Measurements from ENCODE around the gene PNMA6A. TPM values are rescaled to one million over a fixed set of nuclear protein-coding genes. Genes with fewer than 3 reads are reported as not detected.
A peak's percentile ranks its signal among the peaks of the same experiment; 100 is the strongest.
"Not testable (repeated sequence)": the region's sequence is repeated elsewhere in the genome, so short reads cannot be mapped to it uniquely, and the experiment has no call there.

The PNMA6A gene
- polyA plus RNA-seq (ENCODE audit: insufficient read length in 10 of 10), result 1 to 10 TPM in 9 of 10 donors, under 1 TPM in 1; 0.91 to 3.6 (median 2.4) TPM
- long read RNA-seq, donor 1, partial matches to known transcripts, result 0 of 2 reads
- long read RNA-seq, donor 1, other reads (novel, unspliced or antisense), result 0 of 2 reads
- long read RNA-seq, donor 2, partial matches to known transcripts, result 0 of 1 reads
- long read RNA-seq, donor 2, other reads (novel, unspliced or antisense), result 0 of 1 reads
- long read RNA-seq, donor 3, result 0 reads
- long read RNA-seq, donor 4, result 0 reads
- long read RNA-seq, donor 5, result 0 reads
- long read RNA-seq, donor 6, partial matches to known transcripts, result 0 of 1 reads
- long read RNA-seq, donor 6, other reads (novel, unspliced or antisense), result 0 of 1 reads
- long read RNA-seq, donor 7, partial matches to known transcripts, result 0 of 1 reads
- long read RNA-seq, donor 7, other reads (novel, unspliced or antisense), result 0 of 1 reads
- long read RNA-seq, donor 8, partial matches to known transcripts, result 0 of 1 reads
- long read RNA-seq, donor 8, other reads (novel, unspliced or antisense), result 0 of 1 reads
- long read RNA-seq, donor 9, result 0 reads

- DNase-seq, result not testable (repeated sequence)
Measured at GRCh38 chrX:153071909-153072583, at the start of gene PNMA6A. Gene PNMA6A, plus strand, starts transcription at chrX:153072454. Its CDS starts 609 bp downstream, at chrX:153073063.

- DNase-seq, result not testable (repeated sequence)
Measured at GRCh38 chrX:153026501-153026900, 45.8 kb upstream of the PNMA6A start.

- DNase-seq, result not testable (repeated sequence)
Measured at GRCh38 chrX:153028487-153028886, 43.8 kb upstream of the PNMA6A start.

GRCh38 chrX:153029162-153029561 lies 43.1 kb upstream of the PNMA6A start:
- no peak for DNase-seq

- DNase-seq, result no peak
Measured at GRCh38 chrX:153029875-153030274, 42.4 kb upstream of the PNMA6A start.

- DNase-seq, result no peak
Measured at GRCh38 chrX:153030801-153031200, 41.5 kb upstream of the PNMA6A start.

GRCh38 chrX:153032397-153033118 lies 39.7 kb upstream of the PNMA6A start:
- peak; percentile 33 to 77 (median 63) for DNase-seq

- no peak for DNase-seq
Measured at GRCh38 chrX:153049093-153049492, 23.2 kb upstream of the PNMA6A start.

- no peak for DNase-seq
Measured at GRCh38 chrX:153052534-153052933, 19.7 kb upstream of the PNMA6A start.

GRCh38 chrX:153055871-153056749 lies 16.1 kb upstream of the PNMA6A start, which contains the start of gene PNMA3:
Gene PNMA3, plus strand, starts transcription at chrX:153056470. Its CDS starts 586 bp downstream, at chrX:153057056.
- peak in 1 of 3 donors; percentile 36 for DNase-seq

GRCh38 chrX:153057281-153057680 lies 15.0 kb upstream of the PNMA6A start:
- no peak for DNase-seq

- DNase-seq, result no peak
Measured at GRCh38 chrX:153059191-153060094, 12.8 kb upstream of the PNMA6A start.

- DNase-seq, result no peak
Measured at GRCh38 chrX:153060095-153060445, 12.2 kb upstream of the PNMA6A start.

GRCh38 chrX:153061732-153062131 lies 10.5 kb upstream of the PNMA6A start:
- DNase-seq, result peak in 1 of 3 donors; percentile 8

- DNase-seq, result no peak
Measured at GRCh38 chrX:153063315-153063714, 8.9 kb upstream of the PNMA6A start.

GRCh38 chrX:153064061-153064460 lies 8.2 kb upstream of the PNMA6A start:
- no peak for DNase-seq

- no peak for DNase-seq
Measured at GRCh38 chrX:153065389-153065788, 6.9 kb upstream of the PNMA6A start.

- not testable (repeated sequence) for DNase-seq
Measured at GRCh38 chrX:153066402-153066801, 5.9 kb upstream of the PNMA6A start.

- DNase-seq, result not testable (repeated sequence)
Measured at GRCh38 chrX:153073331-153073730, 1.1 kb downstream of the PNMA6A start.
